ENCODE data around the gene XIRP2.
"Not testable (repeated sequence)": the region's sequence is repeated elsewhere in the genome, so short reads cannot be mapped to it uniquely, and the experiment has no call there.

The XIRP2 gene

GRCh38 chr2:167052825-167053224, 164.5 kb downstream of the XIRP2 start:
- FAIRE-seq = no peak

GRCh38 chr2:167054881-167055280, 166.6 kb downstream of the XIRP2 start:
- no peak for FAIRE-seq

- no peak for FAIRE-seq
Measured at GRCh38 chr2:167057446-167057845, 169.2 kb downstream of the XIRP2 start.

- FAIRE-seq = no peak
Measured at GRCh38 chr2:167059173-167059572, 170.9 kb downstream of the XIRP2 start.

GRCh38 chr2:167069855-167070254, 181.6 kb downstream of the XIRP2 start:
- no peak for FAIRE-seq

- not testable (repeated sequence) for FAIRE-seq
Measured at GRCh38 chr2:167075708-167076107, 187.4 kb downstream of the XIRP2 start.

GRCh38 chr2:167098931-167099330, 210.7 kb downstream of the XIRP2 start:
- not testable (repeated sequence) for FAIRE-seq

GRCh38 chr2:167100506-167100905, 212.2 kb downstream of the XIRP2 start:
- no peak for FAIRE-seq

GRCh38 chr2:167103028-167103756, 214.9 kb downstream of the XIRP2 start:
- no peak for FAIRE-seq

GRCh38 chr2:167103757-167104133, 215.5 kb downstream of the XIRP2 start:
- no peak for FAIRE-seq

- no peak for FAIRE-seq
Measured at GRCh38 chr2:167104691-167105090, 216.4 kb downstream of the XIRP2 start.

GRCh38 chr2:167109682-167110081, 221.4 kb downstream of the XIRP2 start:
- not testable (repeated sequence) for FAIRE-seq

- FAIRE-seq = no peak
Measured at GRCh38 chr2:167110345-167110744, 222.1 kb downstream of the XIRP2 start.

- no peak for FAIRE-seq
Measured at GRCh38 chr2:167114018-167114417, 225.7 kb downstream of the XIRP2 start.

GRCh38 chr2:167115541-167115940, 227.3 kb downstream of the XIRP2 start:
- FAIRE-seq = no peak

- FAIRE-seq = no peak
Measured at GRCh38 chr2:167122389-167122788, 234.1 kb downstream of the XIRP2 start.

GRCh38 chr2:167126165-167126564, 237.9 kb downstream of the XIRP2 start:
- FAIRE-seq = no peak

- no peak for FAIRE-seq
Measured at GRCh38 chr2:167127135-167127534, 238.9 kb downstream of the XIRP2 start.

- FAIRE-seq = no peak
Measured at GRCh38 chr2:167128130-167128529, 239.8 kb downstream of the XIRP2 start.

GRCh38 chr2:167132066-167132465, 243.8 kb downstream of the XIRP2 start:
- no peak for FAIRE-seq

- FAIRE-seq = no peak
Measured at GRCh38 chr2:167132906-167133555, 244.8 kb downstream of the XIRP2 start.

- FAIRE-seq = no peak
Measured at GRCh38 chr2:167133614-167134013, 245.3 kb downstream of the XIRP2 start.

GRCh38 chr2:167134381-167135072, 246.2 kb downstream of the XIRP2 start:
- no peak for FAIRE-seq

- no peak for FAIRE-seq
Measured at GRCh38 chr2:167135706-167136105, 247.4 kb downstream of the XIRP2 start.

Measured in G401.6 (cell line).